H1 (cell line): Measurements from ENCODE around the gene PID1. TPM values are rescaled to one million over a fixed set of nuclear protein-coding genes. Genes with fewer than 3 reads are reported as not detected.

Experiments used
- CTCF ChIA-PET: fragments of 300-600 bp; sonication (Branson Sonifier 250); formaldehyde crosslinking; loops from one replicate; lab custom pipeline; 2021; ENCODE audit not compliant: partially characterized antibody; lab: Charles Lee
- POLR2A ChIA-PET: fragments of 300-600 bp; sonication (Branson Sonifier 250); formaldehyde crosslinking; loops from one replicate; lab custom pipeline; 2021; ENCODE audit warnings: inconsistent platforms; ENCODE audit not compliant: partially characterized antibody; lab: Charles Lee
- DNase-seq, 2 experiments: peaks; one replicate each; pipeline versions ENCODE4 v3.0.0 to v3.0.0-alpha.2; 2010 to 2022; ENCODE audit warnings: low spot score in 2 of 2, low read depth in 1 of 2, mixed read lengths in 1 of 2
- FAIRE-seq: peaks from 2 replicates; lab custom pipeline; 2011; peaks lifted over from hg19 to GRCh38; lab: Jason Lieb, UNC
- H2AFZ ChIP-seq: 2 replicates; pipeline ENCODE4 v1.8.1; 2012; ENCODE audit warnings: low read length, inconsistent platforms
- H2AK5ac ChIP-seq: 2 replicates; pipeline ENCODE4 v1.6.1; 2013; ENCODE audit warnings: low read depth, low read length
- H2BK120ac ChIP-seq: replicated peaks from 2 replicates; pipeline ENCODE3; 2013; ENCODE audit warnings: low read depth, low read length, inconsistent platforms
- H2BK12ac ChIP-seq: 2 replicates; pipeline ENCODE4 v1.6.1; 2013; ENCODE audit warnings: low read depth, low read length
- H2BK15ac ChIP-seq: 2 replicates; pipeline ENCODE4 v1.6.1; 2013; ENCODE audit warnings: low read length
- H2BK20ac ChIP-seq: 2 replicates; pipeline ENCODE4 v1.6.1; 2013; ENCODE audit warnings: low read length
- H2BK5ac ChIP-seq: 2 replicates; pipeline ENCODE4 v1.6.1; 2013; ENCODE audit warnings: low read depth, low read length
- H3K14ac ChIP-seq: 2 replicates; pipeline ENCODE4 v1.6.1; 2013; ENCODE audit warnings: inconsistent platforms; ENCODE audit not compliant: insufficient read length
- H3K18ac ChIP-seq: 2 replicates; pipeline ENCODE4 v1.6.1; 2013; ENCODE audit warnings: low read length; ENCODE audit errors: extremely low read depth
- H3K23ac ChIP-seq: 2 replicates; pipeline ENCODE4 v1.6.1; 2013; ENCODE audit warnings: inconsistent platforms; ENCODE audit not compliant: insufficient read length
- H3K23me2 ChIP-seq: 2 replicates; pipeline ENCODE4 v1.6.1; 2013; ENCODE audit warnings: low read depth, low read length
- H3K27ac ChIP-seq: 2 replicates; pipeline ENCODE4 v1.6.1; 2011; ENCODE audit warnings: low read depth, low read length, inconsistent platforms
- H3K27me3 ChIP-seq, 4 experiments: replicated peaks in 1 of 4; 1 replicate in 1 of 4; 2 replicates in 3 of 4; pipeline versions ENCODE4 v1.6.1 to v1.8.1; 2011 to 2013; ENCODE audit warnings: low read length in 3 of 4, mild to moderate bottlenecking in 3 of 4, inconsistent platforms in 2 of 4, mixed read lengths in 2 of 4, moderate library complexity in 1 of 4; ENCODE audit not compliant: control insufficient read depth in 3 of 4, insufficient read depth in 3 of 4; ENCODE audit errors: extremely low read depth in 1 of 4
- H3K36me3 ChIP-seq, 4 experiments: 2 replicates each; pipeline versions ENCODE4 v1.6.1 to v1.8.1; 2011 to 2013; ENCODE audit warnings: mild to moderate bottlenecking in 4 of 4, low read length in 3 of 4, moderate library complexity in 2 of 4, control low read depth in 1 of 4, inconsistent platforms in 1 of 4; ENCODE audit not compliant: insufficient read depth in 4 of 4, control insufficient read depth in 2 of 4
- H3K4ac ChIP-seq: replicated peaks from 2 replicates; pipeline ENCODE3; 2013; ENCODE audit warnings: low read length, low read depth, mixed read lengths, inconsistent platforms; ENCODE audit not compliant: insufficient read length
- H3K4me1 ChIP-seq, 4 experiments: replicated peaks in 1 of 4; 1 replicate in 1 of 4; 2 replicates in 3 of 4; pipeline versions ENCODE4 v1.6.1 to v1.8.1; 2011 to 2013; ENCODE audit warnings: low read length in 3 of 4, inconsistent platforms in 2 of 4, mixed read lengths in 1 of 4; ENCODE audit not compliant: insufficient read depth in 4 of 4, control insufficient read depth in 3 of 4
- H3K4me2 ChIP-seq, 2 experiments: 2 replicates each; pipeline versions ENCODE4 v1.6.1 to v1.8.1; 2011 to 2013; ENCODE audit warnings: low read depth in 2 of 2, low read length in 2 of 2, control low read depth in 1 of 2, inconsistent platforms in 1 of 2, mild to moderate bottlenecking in 1 of 2; ENCODE audit not compliant: insufficient read depth in 1 of 2
- H3K4me3 ChIP-seq, 4 experiments: fragments of 200-600, 300-600 bp in 1 of 4; sonication (generic), shearing (Covaris generic), sonication (Bioruptor Twin) in 1 of 4; 2 replicates each; pipeline versions ENCODE4 v1.5.1 to v1.8.1; 2011 to 2016; ENCODE audit warnings: low read length in 4 of 4, low read depth in 3 of 4, control low read depth in 2 of 4, inconsistent platforms in 2 of 4, mild to moderate bottlenecking in 2 of 4, mixed read lengths in 1 of 4, moderate library complexity in 1 of 4; ENCODE audit not compliant: insufficient read depth in 2 of 4; ENCODE audit errors: extremely low read depth in 1 of 4
- H3K56ac ChIP-seq: replicated peaks from 2 replicates; pipeline ENCODE3; 2013; ENCODE audit warnings: low read depth, mild to moderate bottlenecking, mixed read lengths, low read length, inconsistent platforms; ENCODE audit not compliant: insufficient read length
- H3K79me1 ChIP-seq: 2 replicates; pipeline ENCODE4 v1.6.1; 2013; ENCODE audit warnings: low read depth, low read length, control low read depth
- H3K79me2 ChIP-seq, 2 experiments: 2 replicates each; pipeline versions ENCODE4 v1.6.1 to v1.8.1; 2012 to 2013; ENCODE audit warnings: low read length in 2 of 2, mild to moderate bottlenecking in 2 of 2, inconsistent platforms in 1 of 2; ENCODE audit not compliant: insufficient read depth in 2 of 2, control insufficient read depth in 1 of 2
- H3K9ac ChIP-seq, 4 experiments: replicated peaks in 1 of 4; 1 replicate in 1 of 4; 2 replicates in 3 of 4; pipeline versions ENCODE4 v1.6.1 to v1.8.1; 2011 to 2013; ENCODE audit warnings: low read depth in 3 of 4, low read length in 3 of 4, control low read depth in 2 of 4, mild to moderate bottlenecking in 2 of 4, moderate library complexity in 2 of 4, inconsistent platforms in 1 of 4; ENCODE audit errors: extremely low read depth in 1 of 4
- H3K9me3 ChIP-seq, 2 experiments: 2 replicates each; pipeline versions ENCODE4 v1.6.1 to v1.8.1; 2012 to 2013; ENCODE audit warnings: mild to moderate bottlenecking in 2 of 2, moderate library complexity in 2 of 2, control low read depth in 1 of 2, inconsistent platforms in 1 of 2, low read depth in 1 of 2, low read length in 1 of 2, mixed read lengths in 1 of 2; ENCODE audit not compliant: insufficient read depth in 2 of 2
- H4K20me1 ChIP-seq, 2 experiments: replicated peaks in 1 of 2; 2 replicates each; pipeline versions ENCODE3 to v1.8.1; 2011 to 2013; ENCODE audit warnings: inconsistent platforms in 2 of 2, low read length in 2 of 2, mild to moderate bottlenecking in 1 of 2; ENCODE audit not compliant: insufficient read depth in 2 of 2, control insufficient read depth in 1 of 2
- H4K5ac ChIP-seq: 2 replicates; pipeline ENCODE4 v1.6.1; 2013; ENCODE audit warnings: low read length, low read depth, mixed read lengths, inconsistent platforms; ENCODE audit not compliant: insufficient read length
- H4K8ac ChIP-seq: 2 replicates; pipeline ENCODE4 v1.8.0; 2013; ENCODE audit warnings: mild to moderate bottlenecking, moderate library complexity, low read length, inconsistent platforms; ENCODE audit not compliant: insufficient read depth; ENCODE audit errors: extremely low read depth
- H4K91ac ChIP-seq: replicated peaks from 2 replicates; pipeline ENCODE3; 2013; ENCODE audit warnings: low read length, mixed read lengths, inconsistent platforms; ENCODE audit not compliant: insufficient read length
- BCL11A ChIP-seq, 2 experiments: IDR thresholded peaks; one replicate each; pipeline ENCODE4 v1.6.1; 2011; ENCODE audit warnings: low read depth in 2 of 2, low read length in 2 of 2, mild to moderate bottlenecking in 2 of 2
- CTCF ChIP-seq, 3 experiments: IDR thresholded peaks; 1 replicate in 2 of 3; 2 replicates in 1 of 3; pipeline versions ENCODE4 v1.5.1 to v1.6.1; 2011; ENCODE audit warnings: low read length in 3 of 3, mild to moderate bottlenecking in 3 of 3, inconsistent platforms in 2 of 3, low read depth in 1 of 3, moderate library complexity in 1 of 3; ENCODE audit not compliant: insufficient read depth in 1 of 3; ENCODE audit errors: control extremely low read depth in 1 of 3
- KDM1A ChIP-seq: fragments of 200-600, 300-600 bp; sonication (generic); IDR thresholded peaks from 2 replicates; pipeline ENCODE4 v1.7.1; 2016; ENCODE audit warnings: mild to moderate bottlenecking, low read length, borderline replicate concordance
- POLR2A ChIP-seq, 2 experiments: IDR thresholded peaks; 1 replicate in 1 of 2; 2 replicates in 1 of 2; pipeline ENCODE4 v1.6.1; 2011; ENCODE audit warnings: low read depth in 2 of 2, low read length in 2 of 2, mild to moderate bottlenecking in 2 of 2; ENCODE audit errors: control extremely low read depth in 1 of 2
- SP1 ChIP-seq: IDR thresholded peaks from 2 replicates; pipeline ENCODE4 v1.6.1; 2011; ENCODE audit warnings: low read depth, low read length
- TEAD4 ChIP-seq: IDR thresholded peaks from 2 replicates; pipeline ENCODE4 v1.6.1; 2012; ENCODE audit warnings: low read depth, low read length, inconsistent platforms, mixed read lengths
- WGBS, 2 experiments: shearing (Covaris generic) in 1 of 2; methylation state at CpG; one replicate each; pipeline versions ENCODE4 v1.1.6 to v1.1.7; 2013 to 2015; ENCODE audit warnings: low lambda C conversion rate in 2 of 2, mixed read lengths in 2 of 2, inconsistent platforms in 1 of 2, low coverage in 1 of 2, missing lambda C conversion rate in 1 of 2; ENCODE audit not compliant: insufficient replicate concordance in 2 of 2, insufficient coverage in 1 of 2, insufficient read length in 1 of 2; ENCODE audit errors: extremely low coverage in 1 of 2, missing lambda C conversion rate in 1 of 2; 5-methylcytosine and 5-hydroxymethylcytosine counted together
- polyA plus RNA-seq, 7 experiments: library from polyadenylated mRNA; depleted of rRNA in 3 of 7; stranded (reverse) in 5 of 7; unstranded in 2 of 7; fragments of >200 nt in 5 of 7; fragments of 200-250 nt in 2 of 7; gene quantifications; 1 replicate in 5 of 7; 2 replicates in 1 of 7; 4 replicates in 1 of 7; pipeline versions ENCODE4 v1.2.1 to v1.2.3, GENCODE V29; 2011 to 2013; ENCODE audit warnings: missing spikeins in 2 of 7, mixed read lengths in 2 of 7
- total RNA-seq: library from RNA; stranded (reverse); fragmentation: NEBNext Ultra II Directional; extraction: Animal tissue kit (Norgen Biotek cat#: 25700); gene quantifications from 2 replicates; pipeline ENCODE4 v1.2.1, GENCODE V29; 2021

Gene PID1
- total and polyA plus RNA-seq, 2 of the 8 experiments (the other 6 are each of a cell fraction or from before 2014, with no cell fraction given), result 1.5 to 3.3 TPM

DNA sequence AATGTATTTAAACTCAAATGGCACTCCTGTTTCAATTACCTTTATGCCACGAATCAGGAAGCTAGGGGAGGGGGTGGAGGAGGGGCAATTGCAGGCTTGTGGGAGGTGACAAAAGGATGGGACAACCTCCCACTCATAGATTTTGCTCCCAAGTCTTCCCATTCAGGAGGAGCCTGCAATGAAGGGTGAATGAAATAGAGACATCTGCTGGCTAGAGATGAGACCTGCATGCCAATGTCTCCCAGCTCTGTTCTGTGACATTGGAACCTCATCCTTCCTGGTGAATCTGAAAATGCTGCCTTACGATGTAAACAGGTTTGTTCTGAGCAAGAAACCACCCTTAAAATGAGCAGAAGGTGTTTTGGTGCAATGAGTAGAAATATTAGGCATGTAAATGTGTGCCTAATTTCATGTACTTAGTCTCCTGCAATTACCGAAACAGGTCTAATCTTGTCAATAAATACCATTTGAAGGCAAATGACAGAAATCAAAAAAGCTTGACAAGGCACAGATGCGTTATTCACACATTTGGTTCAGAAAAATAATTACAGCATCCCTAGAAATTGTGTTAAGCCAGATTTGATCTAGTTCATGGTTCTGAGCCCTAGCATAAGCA is 2.7 kb upstream of the PID1 start:
- Histone ChIP-seq H3K79me2 (no peaks in the 10 kb centered on the region), H4K91ac (no peak overlapping the region), H4K20me1 (no peaks in the 10 kb centered on the region), H3K56ac (no peak overlapping the region), H3K27me3 (peaks cover 0 to 20% (median 17%) of the 10 kb centered on the region in 4 experiments; a peak in 6 of 7 replicates), H3K27ac (no peak overlapping the region), H2BK20ac (no peak overlapping the region), H3K9ac (no peak overlapping the region), H2BK12ac (no peak overlapping the region), H3K4ac (no peak overlapping the region), H3K4me2 (peak overlapping the region in 1 of 2 experiments; percentile 42; a peak in 1 of 4 replicates), H4K5ac (no peak overlapping the region), H3K4me3 (peak overlapping the region in 1 of 4 experiments; percentile 44; a peak in 1 of 8 replicates), H3K4me1 (peaks cover 3 to 9% (median 5%) of the 10 kb centered on the region in 4 experiments; a peak in 6 of 7 replicates), H2AK5ac (no peak overlapping the region), H2BK120ac (no peak overlapping the region), H3K23ac (no peak overlapping the region), H2AFZ (peak overlapping the region; percentile 79), H4K8ac (no peak overlapping the region), H3K23me2 (no peaks in the 10 kb centered on the region; the same call in 1 of the 2 replicates), H3K18ac (no peak overlapping the region), H2BK15ac (no peak overlapping the region), H3K36me3 (no peaks in the 10 kb centered on the region), H3K79me1 (no peaks in the 10 kb centered on the region), H2BK5ac (no peak overlapping the region), H3K9me3 (no peaks in the 10 kb centered on the region), H3K14ac (no peak overlapping the region)
- 47% methylated on average over 4 of the region's 4 CpGs; no CpG with 5 or more reads in 1 of the 2 experiments for WGBS, 2 experiments
- FAIRE-seq, result peak; percentile 96
- DNase-seq, result peak; percentile 65 to 73
- POLR2A ChIA-PET, result no interaction called here
- CTCF ChIA-PET, result interaction anchor here (0.6 to 4.8 kb wide), 32 partner anchors 9 to 585 kb away, joined by 3 to 59 read pairs (median 4); no protein-coding TSS in a partner anchor
- TF ChIP-seq BCL11A (IDR thresholded peaks at IDR 0.05; ENCODE audit: low read depth in 2 of 2, low read length in 2 of 2), result no peak
- no peak for TF ChIP-seq KDM1A
- peak; percentile 33; the same call in 1 of the 2 replicates for TF ChIP-seq TEAD4
- 0 out of 2 replicates have a peak, but pooled peaks have one; percentile 47 for TF ChIP-seq SP1
- peak; percentile 14 to 94 (median 70) for TF ChIP-seq CTCF (IDR thresholded peaks at IDR 0.05; ENCODE audit: control extremely low read depth in 1 of 3, insufficient read depth in 1 of 3, low read depth in 1 of 3, low read length in 3 of 3)
- no peak for TF ChIP-seq POLR2A (IDR thresholded peaks at IDR 0.05; ENCODE audit: control extremely low read depth in 1 of 2, low read depth in 2 of 2, low read length in 2 of 2)
